NK-92 treated with Interleukin-12 subunit alpha and Interleukin-12 subunit beta, amount 100 ng/mL, for 24 hours (cell line): ENCODE data around the gene KCNN4.
"Not testable (repeated sequence)": the region's sequence is repeated elsewhere in the genome, so short reads cannot be mapped to it uniquely, and the experiment has no call there.

Source experiments
- DNase-seq: peaks from one replicate; lab custom pipeline; 2025; lab: John Stamatoyannopoulos, UW

The KCNN4 gene

DNA sequence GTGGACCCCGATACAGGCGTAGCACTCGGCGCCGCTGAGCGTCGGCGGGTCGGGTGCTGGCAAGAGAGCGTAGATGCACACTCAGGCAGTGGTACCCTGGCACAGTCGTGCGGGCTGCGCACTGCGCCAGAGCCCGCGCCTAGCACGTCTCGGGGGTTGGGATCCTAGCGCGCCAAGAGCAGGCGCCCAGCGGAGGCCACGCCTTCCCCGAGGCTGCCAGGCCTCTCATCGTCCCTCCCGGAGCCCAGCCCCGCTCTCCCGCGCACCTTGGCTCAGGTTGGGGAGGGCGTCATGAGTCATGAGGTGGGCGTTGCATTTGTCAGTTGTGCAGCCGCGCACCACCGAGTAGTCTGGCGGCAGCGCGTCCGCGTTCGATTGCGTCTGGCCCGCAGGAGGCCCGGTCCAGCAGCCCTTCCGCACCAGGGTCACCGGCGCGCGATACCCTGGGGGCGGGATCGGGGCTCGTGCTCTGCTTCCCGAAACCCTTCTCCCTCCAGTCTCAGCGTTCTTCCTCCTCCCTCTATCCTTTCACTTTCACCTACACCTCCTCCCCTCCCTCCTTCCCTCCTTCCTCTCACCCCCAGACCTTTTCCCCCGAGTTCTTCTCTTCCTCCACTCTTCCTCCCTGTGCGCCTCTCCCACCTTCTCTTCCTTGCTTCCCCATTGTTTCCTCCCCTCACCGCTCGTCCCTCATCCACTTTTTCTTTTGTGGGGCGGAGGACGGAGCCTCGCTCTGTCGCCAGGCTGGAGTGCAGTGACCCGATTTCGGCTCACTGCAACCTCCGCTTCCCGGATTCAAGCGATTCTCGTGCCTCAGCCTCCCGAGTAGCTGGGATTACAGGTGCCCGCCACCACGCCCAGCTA lies 18.0 kb upstream of the KCNN4 start:
- DNase-seq = no peak

GRCh38 chr19:43798026-43798545 lies 17.3 kb upstream of the KCNN4 start:
- DNase-seq = no peak

- no peak for DNase-seq
Measured at GRCh38 chr19:43797556-43797955, 16.8 kb upstream of the KCNN4 start.

DNA sequence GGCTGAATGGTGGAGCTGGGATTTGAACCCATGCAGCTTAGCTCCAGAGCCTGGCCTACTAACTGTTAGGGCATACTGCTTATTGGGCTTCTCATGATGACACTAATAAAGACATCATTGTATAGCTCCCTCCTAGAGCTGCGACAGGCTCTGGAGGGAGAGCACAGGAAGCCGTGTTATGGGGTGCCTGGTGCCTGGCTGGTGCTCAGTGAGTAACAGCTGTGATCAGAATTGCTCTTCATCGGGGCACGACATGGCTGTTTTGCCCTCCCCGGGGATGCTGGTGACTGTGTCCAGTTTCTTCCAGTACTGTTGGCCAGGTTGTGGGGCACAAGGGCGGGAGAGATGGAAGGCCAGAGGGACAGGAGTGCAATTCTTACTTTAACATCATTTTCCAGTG lies 16.3 kb upstream of the KCNN4 start:
- no peak for DNase-seq

GRCh38 chr19:43790587-43790986 lies 9.8 kb upstream of the KCNN4 start:
- no peak for DNase-seq

- DNase-seq = no peak
Measured at GRCh38 chr19:43789029-43789428, 8.3 kb upstream of the KCNN4 start.

GRCh38 chr19:43786665-43787064 lies 5.9 kb upstream of the KCNN4 start:
- DNase-seq = no peak

DNA sequence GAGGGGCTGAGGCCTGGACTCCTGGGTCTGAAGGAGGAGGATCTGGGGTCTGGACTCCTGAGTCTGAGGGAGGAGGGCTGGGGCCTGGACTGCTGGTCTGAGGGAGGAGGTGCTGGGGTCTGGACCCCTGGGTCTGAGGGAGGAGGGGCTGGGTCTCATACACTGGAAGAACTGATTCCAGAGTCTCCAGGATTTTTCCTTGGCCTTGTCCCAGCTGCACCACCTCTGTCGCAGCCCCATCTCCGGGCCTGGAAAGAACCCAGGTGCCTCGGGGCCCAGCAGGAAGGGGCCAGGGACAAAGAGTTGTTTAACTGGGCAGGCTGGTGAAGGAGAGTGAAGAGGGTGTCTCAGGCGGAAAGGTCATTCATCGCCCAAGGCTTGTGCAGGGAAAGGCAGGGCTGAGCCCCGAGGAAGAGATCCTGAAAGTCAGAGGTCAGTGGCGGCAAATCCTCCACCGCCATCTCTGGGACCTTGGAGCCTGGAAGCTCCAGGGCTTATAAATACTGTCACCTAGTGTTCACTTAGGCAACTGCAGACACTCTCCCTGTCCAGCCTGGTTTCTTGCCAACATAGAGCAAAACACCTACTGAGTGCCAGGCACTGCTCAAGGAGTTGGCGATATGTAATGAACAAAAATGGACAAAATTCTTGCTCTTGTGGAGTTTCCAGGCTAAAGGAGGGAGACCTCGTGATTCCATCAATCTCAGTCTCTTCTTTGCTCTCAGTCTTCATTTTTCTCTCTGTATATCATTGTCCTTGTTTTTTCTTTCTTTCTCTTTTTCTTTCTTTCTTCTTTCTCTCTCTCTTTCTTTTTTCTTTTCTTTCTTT lies 4.4 kb upstream of the KCNN4 start:
- DNase-seq = no peak

DNA sequence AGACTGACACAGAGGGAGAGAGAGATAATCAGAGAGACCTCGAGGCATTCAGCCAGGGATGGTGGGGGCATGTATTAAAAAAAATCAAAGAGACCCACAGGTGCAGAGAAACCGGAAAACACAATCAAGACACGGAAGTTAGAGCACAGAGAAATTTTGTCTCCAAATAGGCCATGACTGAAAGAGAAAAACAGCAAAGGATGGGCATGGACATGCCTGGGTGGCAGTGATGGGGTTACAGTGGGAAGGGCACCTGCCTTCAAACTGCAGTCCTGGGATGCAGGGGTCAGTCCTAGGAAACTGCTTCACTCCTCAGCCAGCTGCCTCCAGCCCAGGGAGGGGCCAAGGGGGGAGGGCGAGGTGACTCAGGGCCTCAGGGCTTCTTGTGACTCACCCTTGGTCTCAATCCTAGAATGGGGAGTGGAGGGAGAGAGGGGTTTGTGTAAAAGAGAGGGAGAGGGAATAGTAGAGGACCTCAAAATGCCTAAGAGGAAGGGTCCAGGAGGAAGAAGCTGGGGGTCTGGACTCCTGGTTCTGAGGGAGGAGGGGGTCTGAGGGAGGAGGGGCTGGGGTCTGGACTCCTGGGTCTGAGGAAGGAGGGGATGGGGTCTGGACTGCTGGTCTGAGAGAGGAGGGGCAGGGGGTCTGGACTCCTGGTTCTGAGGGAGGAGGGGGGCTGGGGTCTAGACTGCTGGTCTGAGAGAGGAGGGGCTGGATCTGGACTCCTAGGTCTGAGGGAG lies 3.6 kb upstream of the KCNN4 start:
- no peak for DNase-seq

DNA sequence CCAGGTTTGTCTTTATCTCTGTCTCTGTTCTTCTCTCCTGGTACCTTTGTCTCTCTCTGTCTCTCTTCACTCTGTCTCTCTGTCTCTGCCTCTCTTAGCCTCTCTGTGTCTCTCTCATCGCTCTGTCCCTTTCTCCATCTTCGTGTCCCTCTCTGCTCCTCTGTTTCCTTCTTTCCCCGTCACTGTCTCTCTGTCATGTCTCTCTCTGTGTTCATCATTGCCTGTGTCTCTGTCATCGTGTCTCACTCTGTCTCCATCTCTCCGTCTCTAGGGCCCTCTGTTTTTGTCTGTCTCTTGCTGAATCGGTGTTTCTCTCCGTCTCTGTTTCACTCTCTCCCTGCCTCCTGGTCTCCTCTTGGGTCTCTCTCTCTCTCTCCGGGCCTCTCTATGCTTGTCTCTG lies 2.9 kb upstream of the KCNN4 start:
- no peak for DNase-seq

GRCh38 chr19:43782689-43783231 lies 2.0 kb upstream of the KCNN4 start:
- DNase-seq = no peak

GRCh38 chr19:43782311-43782660 lies 1.5 kb upstream of the KCNN4 start:
- no peak for DNase-seq

- DNase-seq = no peak
Measured at GRCh38 chr19:43781630-43782310, 997 bp upstream of the KCNN4 start.

GRCh38 chr19:43779820-43780219 lies 953 bp downstream of the KCNN4 start:
- no peak for DNase-seq

DNA sequence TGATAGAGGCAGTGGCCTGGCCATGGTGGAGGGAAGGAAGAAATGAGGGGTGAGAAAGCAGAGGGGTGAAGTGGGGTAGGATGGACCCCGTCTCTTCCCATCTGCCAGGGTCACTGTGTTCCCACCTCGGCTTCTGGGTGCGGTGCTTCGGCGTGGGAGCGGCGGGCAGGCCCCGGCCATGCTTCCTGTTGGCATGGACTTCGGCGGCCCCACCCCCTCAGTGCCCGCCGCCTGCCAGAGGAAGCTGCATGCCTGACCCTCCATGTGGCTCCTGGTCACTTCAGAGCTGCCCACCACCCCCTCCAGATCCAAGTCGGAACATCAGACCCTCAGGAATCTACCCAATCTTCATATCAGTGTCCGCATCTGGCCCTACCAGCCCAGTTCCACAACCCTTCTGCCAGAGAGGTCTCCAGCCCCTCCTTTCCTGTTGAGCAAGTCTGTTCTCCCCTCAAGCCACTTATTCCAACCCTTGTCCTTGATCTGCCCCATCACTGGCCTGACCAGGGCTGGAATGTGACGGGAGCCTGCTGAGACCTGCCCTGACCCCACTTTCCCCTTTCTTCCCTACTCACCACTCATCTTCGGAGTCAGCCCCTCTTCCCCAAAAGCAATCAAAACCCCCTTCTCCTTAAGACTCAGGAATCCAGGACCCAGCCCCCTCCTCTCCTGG lies 1.5 kb downstream of the KCNN4 start:
- no peak for DNase-seq

DNA sequence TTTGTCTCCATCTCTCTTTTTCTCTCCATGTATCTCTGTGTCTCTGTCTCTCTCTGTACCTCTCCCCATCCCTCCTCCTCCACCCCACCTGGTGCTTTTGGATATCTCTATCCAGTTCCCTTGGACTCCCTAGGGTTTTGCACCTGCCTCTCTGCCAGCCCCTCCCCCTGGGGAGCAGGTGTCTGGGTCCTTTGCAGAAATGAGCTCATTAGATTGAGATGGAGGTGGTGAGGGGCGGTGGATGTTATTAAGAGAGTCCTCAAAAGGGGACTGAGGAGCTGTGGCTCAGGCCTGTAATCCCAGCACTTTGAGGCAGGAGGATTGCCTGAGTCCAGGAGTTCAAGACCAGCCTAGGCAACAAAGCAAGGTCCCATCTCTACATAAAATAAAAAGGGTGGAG lies 2.1 kb downstream of the KCNN4 start:
- no peak for DNase-seq

- DNase-seq = no peak
Measured at GRCh38 chr19:43777163-43777695, 3.5 kb downstream of the KCNN4 start.

- DNase-seq = no peak
Measured at GRCh38 chr19:43776286-43776685, 4.5 kb downstream of the KCNN4 start.

- no peak for DNase-seq
Measured at GRCh38 chr19:43775299-43775890, 5.4 kb downstream of the KCNN4 start.

DNA sequence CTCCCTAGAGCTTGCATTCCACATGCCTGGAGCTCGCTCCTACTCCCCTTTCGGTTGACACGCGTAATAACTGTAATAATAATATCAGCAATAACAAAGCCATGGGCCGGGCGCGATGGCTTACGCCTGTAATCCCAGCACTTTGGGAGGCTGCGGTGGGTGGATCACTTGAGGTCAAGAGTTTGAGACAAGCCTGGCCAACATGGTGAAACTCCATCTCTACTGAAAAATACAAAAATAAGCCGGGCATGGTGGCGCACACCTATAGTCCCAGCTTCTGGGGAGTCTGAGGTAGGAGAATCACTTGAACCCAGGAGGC lies 5.9 kb downstream of the KCNN4 start:
- DNase-seq = not testable (repeated sequence)
